GM12878 (cell line): ENCODE measurements around the gene CLEC20A. TPM values are rescaled to one million over a fixed set of nuclear protein-coding genes. Genes with fewer than 3 reads are reported as not detected.

Source experiments
- ATAC-seq: fragments of 200-7000 bp; cut with Tn5 transposase; 3 replicates; pipeline ENCODE4 v1.9.1; 2020; ENCODE audit warnings: mild to moderate bottlenecking, moderate library complexity
- BruUV-seq: library from RNA; stranded (reverse); fragments of 400-500 nt; replicated peaks from 2 replicates; lab custom pipeline; 2021; lab: Mats Ljungman, UMichigan
- CTCF ChIA-PET: fragments of 300-600 bp; sonication (Branson Sonifier 250); formaldehyde crosslinking; extraction: SDS; loops from one replicate; lab custom pipeline; 2021; ENCODE audit warnings: inconsistent platforms; lab: Yijun Ruan, JAX
- POLR2A ChIA-PET: fragments of 350-600 bp; formaldehyde crosslinking; extraction: SDS; loops from one replicate; lab custom pipeline; 2021; ENCODE audit warnings: inconsistent platforms; lab: Charles Lee
- RAD21 ChIA-PET: fragments of 300-600 bp; sonication (Branson Sonifier 250); formaldehyde crosslinking; loops from one replicate; lab custom pipeline; 2023; ENCODE audit warnings: antibody characterized with exemption; ENCODE audit not compliant: unreplicated experiment; lab: Charles Lee
- SMC1A ChIA-PET: fragments of 300-600 bp; sonication (Branson Sonifier 250); formaldehyde crosslinking; loops from one replicate; lab custom pipeline; 2023; ENCODE audit not compliant: unreplicated experiment, uncharacterized antibody; lab: Charles Lee
- DNase-seq: peaks from one replicate; pipeline ENCODE4 v3.0.0-alpha.2; 2011; ENCODE audit warnings: low read depth, low spot score
- FAIRE-seq: peaks from 3 replicates; lab custom pipeline; 2011; peaks lifted over from hg19 to GRCh38; lab: Jason Lieb, UNC
- H2AFZ ChIP-seq: 2 replicates; pipeline ENCODE4 v1.6.0; 2011; ENCODE audit warnings: low read depth, low read length, control low read depth; ENCODE audit not compliant: control insufficient read depth
- H3K27ac ChIP-seq: 2 replicates; pipeline ENCODE4 v1.5.1; 2011; ENCODE audit warnings: control low read depth; ENCODE audit not compliant: control insufficient read depth, insufficient read depth
- H3K27me3 ChIP-seq, 2 experiments: replicated peaks in 1 of 2; 2 replicates each; pipeline versions ENCODE4 v1.6.0 to v1.6.1; 2011; ENCODE audit warnings: low read length in 1 of 2; ENCODE audit not compliant: control insufficient read depth in 2 of 2, insufficient read depth in 2 of 2
- H3K36me3 ChIP-seq, 2 experiments: 2 replicates each; pipeline ENCODE4 v1.5.1; 2011; ENCODE audit warnings: low read length in 1 of 2; ENCODE audit not compliant: control insufficient read depth in 2 of 2, insufficient read depth in 2 of 2
- H3K4me1 ChIP-seq: 2 replicates; pipeline ENCODE4 v1.6.1; 2011; ENCODE audit warnings: mild to moderate bottlenecking, low read length, moderate library complexity, mixed read lengths; ENCODE audit not compliant: control insufficient read depth, insufficient read depth
- H3K4me2 ChIP-seq: 2 replicates; pipeline ENCODE4 v1.6.0; 2011; ENCODE audit warnings: control low read depth; ENCODE audit not compliant: control insufficient read depth, insufficient read depth
- H3K4me3 ChIP-seq: fragments of 200-600 bp; sonication (generic); 2 replicates; pipeline ENCODE4 v1.5.1; 2016
- H3K79me2 ChIP-seq: 2 replicates; pipeline ENCODE4 v1.6.0; 2011; ENCODE audit warnings: low read length; ENCODE audit not compliant: control insufficient read depth, insufficient read depth
- H3K9ac ChIP-seq: 2 replicates; pipeline ENCODE4 v1.8.0; 2011; ENCODE audit warnings: low read length, control low read depth, mixed read lengths; ENCODE audit not compliant: control insufficient read depth, insufficient read depth
- H3K9me3 ChIP-seq: replicated peaks from 3 replicates; pipeline ENCODE4 v1.5.1; 2011; ENCODE audit warnings: mild to moderate bottlenecking, low read length; ENCODE audit not compliant: control insufficient read depth, insufficient read depth
- H4K20me1 ChIP-seq: 2 replicates; pipeline ENCODE4 v1.6.0; 2011; ENCODE audit not compliant: control insufficient read depth, insufficient read depth
- CBX5 ChIP-seq: sonication (generic); IDR thresholded peaks from 2 replicates; pipeline ENCODE4 v1.6.1; 2016; ENCODE audit warnings: low read depth, moderate library complexity, mild to moderate bottlenecking, inconsistent platforms
- EP300 ChIP-seq, 2 experiments: fragments of 150-350 bp in 1 of 2; IDR thresholded peaks; 2 replicates each; pipeline ENCODE4 v1.6.1; 2011 to 2012; ENCODE audit warnings: low read depth in 2 of 2, low read length in 2 of 2, borderline replicate concordance in 1 of 2, improper control_type of control experiment in 1 of 2, inconsistent platforms in 1 of 2; ENCODE audit not compliant: control insufficient read depth in 1 of 2
- HDAC2 ChIP-seq: fragments of 200-600 bp; sonication (generic); IDR thresholded peaks from 2 replicates; pipeline ENCODE4 v1.6.1; 2017
- HDGF ChIP-seq: fragments of 450-650 bp; IDR thresholded peaks from 2 replicates; pipeline ENCODE4 v1.6.1; 2016; ENCODE audit warnings: antibody characterized with exemption
- KDM1A ChIP-seq: fragments of 200-600 bp; sonication (generic); IDR thresholded peaks from 2 replicates; pipeline ENCODE4 v1.6.1; 2016; ENCODE audit warnings: borderline replicate concordance
- LARP7 ChIP-seq: fragments of 450-650 bp; IDR thresholded peaks from 2 replicates; pipeline ENCODE4 v1.6.1; 2017; ENCODE audit warnings: mild to moderate bottlenecking
- MAX ChIP-seq: IDR thresholded peaks from 2 replicates; pipeline ENCODE4 v1.6.1; 2012; ENCODE audit warnings: low read depth, low read length, improper control_type of control experiment
- MYB ChIP-seq: fragments of 150-350 bp; IDR thresholded peaks from 2 replicates; pipeline ENCODE4 v1.6.1; 2014; ENCODE audit warnings: mild to moderate bottlenecking, low read depth, low read length, borderline replicate concordance
- NR2F1 ChIP-seq: fragments of 450-650 bp; conservative IDR thresholded peaks from 2 replicates; pipeline ENCODE4 v1.6.1; 2017; ENCODE audit warnings: mild to moderate bottlenecking
- PML ChIP-seq: IDR thresholded peaks from 2 replicates; pipeline ENCODE4 v1.6.1; 2012; ENCODE audit warnings: low read length, inconsistent platforms
- RAD51 ChIP-seq: fragments of 450-650 bp; IDR thresholded peaks from 2 replicates; pipeline ENCODE4 v1.6.1; 2016; ENCODE audit warnings: moderate library complexity, mild to moderate bottlenecking, inconsistent platforms
- RUNX3 ChIP-seq: IDR thresholded peaks from 2 replicates; pipeline ENCODE4 v1.6.1; 2012; ENCODE audit warnings: low read length, inconsistent platforms
- SIX5 ChIP-seq: IDR thresholded peaks from 2 replicates; pipeline ENCODE4 v1.6.1; 2011; ENCODE audit warnings: mild to moderate bottlenecking, low read depth, low read length, moderate library complexity; ENCODE audit not compliant: severe bottlenecking
- TARDBP ChIP-seq: IDR thresholded peaks from 2 replicates; pipeline ENCODE4 v1.6.1; 2016; ENCODE audit warnings: borderline replicate concordance
- TCF3 ChIP-seq: IDR thresholded peaks from 2 replicates; pipeline ENCODE4 v1.6.1; 2012; ENCODE audit warnings: low read depth, mild to moderate bottlenecking, low read length, borderline replicate concordance; ENCODE audit not compliant: insufficient read depth
- ZNF622 ChIP-seq: fragments of 450-650 bp; IDR thresholded peaks from 2 replicates; pipeline ENCODE4 v1.6.1; 2017; ENCODE audit warnings: mild to moderate bottlenecking, inconsistent platforms
- WGBS: methylation state at CpG from one replicate; pipeline ENCODE4 v1.1.6; 2016; ENCODE audit warnings: low lambda C conversion rate; ENCODE audit not compliant: insufficient replicate concordance, insufficient coverage; ENCODE audit errors: missing lambda C conversion rate; 5-methylcytosine and 5-hydroxymethylcytosine counted together
- in situ Hi-C: fragments of 300-500 bp; cut with MboI; formaldehyde crosslinking; loops from 9 replicates; pipeline ENCODE4 v1.14.3; 2018; ENCODE audit warnings: mixed read lengths
- intact Hi-C: fragments of 100-400 bp; cut with micrococcal nuclease; formaldehyde crosslinking; loops from one replicate; pipeline ENCODE4 v1.14.2; 2022; ENCODE audit not compliant: unreplicated experiment
- polyA plus RNA-seq, 11 experiments: library from polyadenylated mRNA; depleted of rRNA in 4 of 11; unstranded in 6 of 11; stranded (reverse) in 5 of 11; fragments of >200 nt; fragmentation: Nextera tagmentation in 4 of 11; fragmentation: Illumina TruSeq in 1 of 11; extraction: Ambion mirVana in 4 of 11; extraction: Trizol in 1 of 11; gene quantifications; 1 replicate in 1 of 11; 2 replicates in 10 of 11; pipeline versions ENCODE4 v1.2.1 to v1.2.3, GENCODE V29; 2011 to 2016; ENCODE audit warnings: inconsistent platforms in 2 of 11, missing spikeins in 2 of 11, low read depth in 1 of 11
- total RNA-seq, 4 experiments: library from RNA; depleted of rRNA in 3 of 4; stranded (reverse); fragments of >200 nt in 3 of 4; fragmentation: Illumina TruSeq in 1 of 4; extraction: Trizol in 1 of 4; gene quantifications; 2 replicates each; pipeline versions ENCODE4 v1.2.1 to v1.2.3, GENCODE V29; 2013 to 2021

The CLEC20A gene
- total and polyA plus RNA-seq, 10 of the 15 experiments (the other 5 are each of a cell fraction or from before 2014, with no cell fraction given): not detected

- 52% methylated on average over 15 of the region's 16 CpGs for WGBS
- H3K27me3 ChIP-seq: peaks cover 0 to 1% of the 10 kb centered on the region in 2 experiments; a peak in 2 of 4 replicates
- ATAC-seq: no peak; the same call in 2 of the 3 replicates
- no peak overlapping the region for H3K4me2 ChIP-seq
- H3K4me3 ChIP-seq: no peak overlapping the region
- TF ChIP-seq CBX5 (no peak), RUNX3 (no peak), EP300 (IDR thresholded peaks at IDR 0.05; ENCODE audit: borderline replicate concordance in 1 of 2, control insufficient read depth in 1 of 2, low read depth in 2 of 2, low read length in 2 of 2) (no peak), HDAC2 (no peak), LARP7 (no peak), SIX5 (no peak), TCF3 (no peak), MAX (no peak), KDM1A (no peak), RAD51 (no peak), ZNF622 (no peak), NR2F1 (no peak), HDGF (no peak), TARDBP (no peak), PML (no peak), MYB (no peak)
- no peak overlapping the region for H3K27ac ChIP-seq
- H4K20me1 ChIP-seq: no peaks in the 10 kb centered on the region
- no peaks in the 10 kb centered on the region for H3K36me3 ChIP-seq
- ChIA-PET CTCF (interaction anchor here (0.9 kb wide), 1 partner anchor 9 kb away, joined by 3 read pairs; no protein-coding TSS in a partner anchor), SMC1A (no interaction called here), RAD21 (no interaction called here), POLR2A (no interaction called here)
- no peak for DNase-seq
- no peak overlapping the region for H3K9ac ChIP-seq
- no peaks in the 10 kb centered on the region for H3K4me1 ChIP-seq
- in situ Hi-C loops: no loop called here
- no peaks in the 10 kb centered on the region for H3K79me2 ChIP-seq
- no peak overlapping the region for H2AFZ ChIP-seq
- intact Hi-C loops: no loop called here
- no peaks in the 10 kb centered on the region for H3K9me3 ChIP-seq
- no TSS peak for BruUV-seq
- no peak for FAIRE-seq
These were observed 3.4 kb downstream of the CLEC20A start for GRCh38 chr1:178493301-178493741.
